ENCODE measurements around the gene MLIP.

DNA sequence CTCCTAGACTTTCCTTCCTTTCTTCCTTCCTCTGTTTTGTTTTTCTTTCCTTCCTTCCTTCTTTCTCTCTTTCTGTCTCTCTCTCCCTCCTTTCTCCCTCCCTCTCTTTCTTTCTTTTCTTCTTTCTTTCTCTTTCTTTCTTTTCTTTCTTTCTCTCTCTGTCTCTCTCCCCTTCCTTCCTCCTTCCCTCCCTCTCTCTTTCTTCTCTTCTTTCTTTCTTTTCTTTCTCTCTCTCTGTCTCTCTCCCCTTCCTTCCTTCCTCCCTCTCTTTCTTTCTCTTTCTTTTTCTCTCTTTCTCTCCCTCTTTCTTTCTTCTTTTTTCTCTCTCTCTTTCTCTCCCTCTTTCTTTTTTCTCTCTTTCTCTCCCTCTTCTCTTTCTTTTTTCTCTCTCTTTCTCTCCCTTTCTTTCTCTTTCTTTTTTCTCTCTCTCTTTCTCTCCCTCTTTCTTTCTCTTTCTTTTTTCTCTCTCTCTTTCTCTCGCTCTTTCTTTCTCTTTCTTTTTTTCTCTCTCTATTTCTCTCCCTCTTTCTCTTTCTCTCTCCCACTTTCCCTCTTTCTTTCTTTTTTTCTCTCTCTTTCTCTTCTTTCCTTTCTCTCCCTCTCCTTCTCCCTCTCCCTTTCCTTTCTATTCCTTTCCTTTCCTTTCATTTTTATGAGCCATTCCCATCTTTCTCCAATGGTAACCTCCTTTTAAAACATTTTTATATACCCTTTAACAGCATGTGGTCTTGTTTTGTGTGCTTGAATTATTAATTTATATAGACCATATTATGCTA is 199.3 kb downstream of the MLIP start:
- TF ChIP-seq FOXM1 (IDR thresholded peaks at IDR 0.05; ENCODE audit: borderline replicate concordance) (no peak), SUZ12 (IDR thresholded peaks at IDR 0.05) (no peak), HDGF (IDR thresholded peaks at IDR 0.05; ENCODE audit: borderline replicate concordance) (no peak), FOXA1 (IDR thresholded peaks at IDR 0.05) (no peak), SP1 (IDR thresholded peaks at IDR 0.05) (no peak), ARNT (IDR thresholded peaks at IDR 0.05) (no peak), CTBP1 (IDR thresholded peaks at IDR 0.05; ENCODE audit: borderline replicate concordance) (no peak), L3MBTL2 (conservative IDR thresholded peaks at IDR 0.05) (no peak), FOXK2 (IDR thresholded peaks at IDR 0.05) (no peak), NFRKB (IDR thresholded peaks at IDR 0.05) (no peak), BHLHE40 (IDR thresholded peaks at IDR 0.05; ENCODE audit: borderline replicate concordance) (no peak), LEF1 (IDR thresholded peaks at IDR 0.05; ENCODE audit: borderline replicate concordance) (no peak), TARDBP (IDR thresholded peaks at IDR 0.05) (no peak)
